Esophagus squamous epithelium (tissue), 4 donors: ENCODE results near the gene AKR1B15.

Experiments
- POLR2A ChIP-seq, 4 donors: fragments of 450-650 bp; IDR thresholded peaks; one replicate each; pipeline ENCODE4 v1.6.1; 2017; ENCODE audit warnings: antibody characterized with exemption in 4 of 4, mild to moderate bottlenecking in 4 of 4, moderate library complexity in 3 of 4
- TF ChIP-seq, protein P1 (sequence below), 6 experiments: fragments of 450-650 bp in 4 of 6; fragments of 200-600 bp in 2 of 6; sonication (generic) in 2 of 6; IDR thresholded peaks; one replicate each; pipeline ENCODE4 v1.5.1; 2016 to 2019; ENCODE audit warnings: antibody characterized with exemption in 6 of 6, mild to moderate bottlenecking in 4 of 6, moderate library complexity in 4 of 6

DNA sequence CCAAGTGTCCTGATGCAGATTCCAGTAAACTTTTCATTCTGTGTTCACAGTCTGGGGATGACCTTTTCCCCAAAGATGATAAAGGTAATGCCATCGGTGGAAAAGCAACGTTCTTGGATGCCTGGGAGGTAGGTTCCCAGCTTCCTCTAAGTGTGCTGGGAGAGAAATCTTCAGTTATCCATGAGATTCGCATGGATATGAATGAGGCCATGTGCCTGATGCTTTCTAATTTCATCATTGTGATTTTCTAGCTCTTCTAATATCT is 16.0 kb upstream of the AKR1B15 start:
- TF ChIP-seq, protein P1, sequence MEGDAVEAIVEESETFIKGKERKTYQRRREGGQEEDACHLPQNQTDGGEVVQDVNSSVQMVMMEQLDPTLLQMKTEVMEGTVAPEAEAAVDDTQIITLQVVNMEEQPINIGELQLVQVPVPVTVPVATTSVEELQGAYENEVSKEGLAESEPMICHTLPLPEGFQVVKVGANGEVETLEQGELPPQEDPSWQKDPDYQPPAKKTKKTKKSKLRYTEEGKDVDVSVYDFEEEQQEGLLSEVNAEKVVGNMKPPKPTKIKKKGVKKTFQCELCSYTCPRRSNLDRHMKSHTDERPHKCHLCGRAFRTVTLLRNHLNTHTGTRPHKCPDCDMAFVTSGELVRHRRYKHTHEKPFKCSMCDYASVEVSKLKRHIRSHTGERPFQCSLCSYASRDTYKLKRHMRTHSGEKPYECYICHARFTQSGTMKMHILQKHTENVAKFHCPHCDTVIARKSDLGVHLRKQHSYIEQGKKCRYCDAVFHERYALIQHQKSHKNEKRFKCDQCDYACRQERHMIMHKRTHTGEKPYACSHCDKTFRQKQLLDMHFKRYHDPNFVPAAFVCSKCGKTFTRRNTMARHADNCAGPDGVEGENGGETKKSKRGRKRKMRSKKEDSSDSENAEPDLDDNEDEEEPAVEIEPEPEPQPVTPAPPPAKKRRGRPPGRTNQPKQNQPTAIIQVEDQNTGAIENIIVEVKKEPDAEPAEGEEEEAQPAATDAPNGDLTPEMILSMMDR (IDR thresholded peaks at IDR 0.05) = no peak
- TF ChIP-seq POLR2A (IDR thresholded peaks at IDR 0.05) = no peak
